OCI-LY7 (cell line): ENCODE results near the gene KRTAP19-4. TPM values are rescaled to one million over a fixed set of nuclear protein-coding genes. Genes with fewer than 3 reads are reported as not detected.

Source experiments
- BruUV-seq: library from RNA; stranded (reverse); fragments of 400-500 nt; replicated peaks from 2 replicates; lab custom pipeline; 2021; lab: Mats Ljungman, UMichigan
- CTCF ChIA-PET: fragments of 300-600 bp; sonication (Branson Sonifier 250); formaldehyde crosslinking; loops from one replicate; lab custom pipeline; 2022; ENCODE audit warnings: antibody characterized with exemption; ENCODE audit not compliant: unreplicated experiment; lab: Charles Lee
- POLR2A ChIA-PET: fragments of 300-600 bp; sonication (Branson Sonifier 250); formaldehyde crosslinking; loops from one replicate; lab custom pipeline; 2022; ENCODE audit warnings: antibody characterized with exemption; lab: Charles Lee
- DNase-seq: peaks from one replicate; pipeline ENCODE4 v3.0.0-alpha.2; 2015; ENCODE audit warnings: low spot score
- H2AFZ ChIP-seq: fragments of 200-600 bp; sonication (generic), shearing (Covaris generic); 2 replicates; pipeline ENCODE4 v1.6.1; 2014; ENCODE audit warnings: mild to moderate bottlenecking, antibody characterized with exemption, low read length, moderate library complexity
- H3K27ac ChIP-seq: fragments of 200-600 bp; sonication (generic); 2 replicates; pipeline ENCODE4 v1.5.1; 2014; ENCODE audit warnings: mixed run types, low read depth, mild to moderate bottlenecking, moderate library complexity, low read length, inconsistent platforms; ENCODE audit not compliant: poor library complexity, severe bottlenecking
- H3K36me3 ChIP-seq: fragments of 200-600 bp; sonication (generic); 2 replicates; pipeline ENCODE4 v1.6.1; 2014; ENCODE audit warnings: mild to moderate bottlenecking, antibody characterized with exemption, low read length, moderate library complexity, mixed read lengths; ENCODE audit not compliant: insufficient read depth
- H3K4me1 ChIP-seq: fragments of 200-600 bp; sonication (generic); 2 replicates; pipeline ENCODE4 v1.5.1; 2014; ENCODE audit warnings: mild to moderate bottlenecking, low read length; ENCODE audit not compliant: insufficient read depth, poor library complexity, severe bottlenecking
- H3K4me2 ChIP-seq: fragments of 200-600 bp; sonication (generic); 2 replicates; pipeline ENCODE4 v1.6.1; 2014; ENCODE audit warnings: mild to moderate bottlenecking, low read length
- H3K4me3 ChIP-seq: fragments of 200-600 bp; sonication (generic); 2 replicates; pipeline ENCODE4 v1.5.1; 2014; ENCODE audit warnings: mild to moderate bottlenecking, low read depth, low read length; ENCODE audit not compliant: poor library complexity, severe bottlenecking
- H3K79me2 ChIP-seq: fragments of 200-600 bp; sonication (generic); 2 replicates; pipeline ENCODE4 v1.6.1; 2016; ENCODE audit warnings: low read depth, mild to moderate bottlenecking, low read length, moderate library complexity, mixed read lengths; ENCODE audit not compliant: insufficient read depth
- H3K9me2 ChIP-seq: fragments of 200-600 bp; sonication (generic); 2 replicates; pipeline ENCODE4 v1.6.1; 2016; ENCODE audit warnings: mild to moderate bottlenecking, low read length, mixed read lengths; ENCODE audit not compliant: insufficient read depth
- H3K9me3 ChIP-seq: fragments of 200-600 bp; sonication (generic); 2 replicates; pipeline ENCODE4 v1.6.1; 2014; ENCODE audit warnings: mild to moderate bottlenecking, mixed run types, low read length, mixed read lengths
- H4K20me1 ChIP-seq: fragments of 200-600 bp; sonication (generic); 2 replicates; pipeline ENCODE4 v1.6.1; 2014; ENCODE audit warnings: mild to moderate bottlenecking, antibody characterized with exemption, low read length, moderate library complexity, mixed read lengths; ENCODE audit not compliant: insufficient read depth
- EZH2phosphoT487 ChIP-seq: fragments of 200-600 bp; sonication (generic); IDR thresholded peaks from 2 replicates; pipeline ENCODE4 v1.6.1; 2018; ENCODE audit warnings: low read depth, borderline replicate concordance, mild to moderate bottlenecking, mixed run types, antibody characterized with exemption, low read length, moderate library complexity, mixed read lengths
- intact Hi-C: fragments of 100-400 bp; cut with micrococcal nuclease; formaldehyde crosslinking; loops from one replicate; pipeline ENCODE4 v1.10.0; 2022; ENCODE audit not compliant: unreplicated experiment
- small RNA-seq: library from RNA; depleted of rRNA; stranded (forward); fragments of <200 nt; gene quantifications from one replicate; pipeline ENCODE3, GENCODE V24; 2014
- total RNA-seq, 2 experiments: library from RNA; depleted of rRNA in 1 of 2; stranded (reverse); fragments of >200 nt in 1 of 2; shearing (Covaris generic) in 1 of 2; gene quantifications; 2 replicates each; pipeline ENCODE4 v1.2.3, GENCODE V29; 2014 to 2022
- TF ChIP-seq, protein P1 (sequence below): fragments of 200-600 bp; sonication (generic); conservative IDR thresholded peaks from 2 replicates; pipeline ENCODE4 v1.5.1; 2014; ENCODE audit warnings: mild to moderate bottlenecking, antibody characterized with exemption, low read length, moderate library complexity, mixed read lengths

The KRTAP19-4 gene
- total RNA-seq, 2 experiments from 2014 or later = not detected

DNA sequence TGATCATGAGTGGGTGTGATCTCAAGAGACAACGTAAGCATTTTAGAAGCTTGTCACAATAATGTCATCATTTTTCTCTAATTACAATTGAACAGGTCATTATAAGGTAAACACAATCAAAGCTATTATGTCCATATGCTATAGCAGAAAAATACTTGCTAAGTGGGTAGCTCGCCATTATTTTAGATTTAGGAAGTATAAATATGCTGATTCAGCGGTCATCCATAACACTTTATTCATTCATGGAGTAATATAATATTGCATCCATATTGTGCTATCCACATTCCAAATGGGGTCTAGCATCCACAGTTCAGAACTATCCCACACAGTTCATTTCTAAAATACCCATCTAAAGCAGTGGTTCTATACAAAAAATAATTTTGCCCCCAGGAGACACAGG lies 48.5 kb downstream of the KRTAP19-4 start:
- Histone ChIP-seq H4K20me1 (no peaks in the 10 kb centered on the region), H3K36me3 (no peaks in the 10 kb centered on the region), H3K4me2 (no peak overlapping the region), H3K4me1 (no peaks in the 10 kb centered on the region), H3K79me2 (no peaks in the 10 kb centered on the region), H3K4me3 (no peak overlapping the region), H2AFZ (no peak overlapping the region), H3K27ac (no peak overlapping the region), H3K9me2 (no peaks in the 10 kb centered on the region; the same call in 1 of the 2 replicates), H3K9me3 (no peaks in the 10 kb centered on the region)
- no peak for DNase-seq
- POLR2A ChIA-PET = interaction anchor here (0.6 kb wide), 1 partner anchor 119 kb away, joined by 4 read pairs; no protein-coding TSS in a partner anchor
- TF ChIP-seq, protein P1, sequence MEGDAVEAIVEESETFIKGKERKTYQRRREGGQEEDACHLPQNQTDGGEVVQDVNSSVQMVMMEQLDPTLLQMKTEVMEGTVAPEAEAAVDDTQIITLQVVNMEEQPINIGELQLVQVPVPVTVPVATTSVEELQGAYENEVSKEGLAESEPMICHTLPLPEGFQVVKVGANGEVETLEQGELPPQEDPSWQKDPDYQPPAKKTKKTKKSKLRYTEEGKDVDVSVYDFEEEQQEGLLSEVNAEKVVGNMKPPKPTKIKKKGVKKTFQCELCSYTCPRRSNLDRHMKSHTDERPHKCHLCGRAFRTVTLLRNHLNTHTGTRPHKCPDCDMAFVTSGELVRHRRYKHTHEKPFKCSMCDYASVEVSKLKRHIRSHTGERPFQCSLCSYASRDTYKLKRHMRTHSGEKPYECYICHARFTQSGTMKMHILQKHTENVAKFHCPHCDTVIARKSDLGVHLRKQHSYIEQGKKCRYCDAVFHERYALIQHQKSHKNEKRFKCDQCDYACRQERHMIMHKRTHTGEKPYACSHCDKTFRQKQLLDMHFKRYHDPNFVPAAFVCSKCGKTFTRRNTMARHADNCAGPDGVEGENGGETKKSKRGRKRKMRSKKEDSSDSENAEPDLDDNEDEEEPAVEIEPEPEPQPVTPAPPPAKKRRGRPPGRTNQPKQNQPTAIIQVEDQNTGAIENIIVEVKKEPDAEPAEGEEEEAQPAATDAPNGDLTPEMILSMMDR = no peak
- TF ChIP-seq EZH2phosphoT487 = no peak
- CTCF ChIA-PET = no interaction called here
- intact Hi-C loops = no loop called here
- no TSS peak for BruUV-seq

DNA sequence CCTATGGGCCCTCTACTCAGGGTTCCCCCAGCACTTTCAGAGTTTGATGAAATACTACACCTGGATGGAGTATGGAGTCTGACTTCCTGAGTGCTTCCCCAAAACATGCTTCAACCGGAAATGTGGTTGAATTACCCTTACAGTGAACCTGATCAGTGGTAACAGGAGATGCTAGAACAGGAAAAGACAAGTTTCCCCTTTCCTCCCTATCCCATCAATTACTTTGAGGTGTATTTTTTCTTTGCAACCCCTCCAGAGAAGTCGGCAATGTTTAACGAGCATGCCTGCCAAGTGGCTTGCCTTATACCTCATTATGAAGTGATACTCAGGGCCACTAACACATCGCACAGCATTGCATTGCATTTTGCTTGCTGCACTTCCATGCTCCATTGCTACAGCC lies 49.9 kb downstream of the KRTAP19-4 start:
- TF ChIP-seq, protein P1 = no peak
- TF ChIP-seq EZH2phosphoT487 = no peak
- intact Hi-C loops = no loop called here
- DNase-seq = no peak
- ChIA-PET CTCF (no interaction called here), POLR2A (no interaction called here)
- Histone ChIP-seq H3K4me3 (no peak overlapping the region), H3K36me3 (no peaks in the 10 kb centered on the region), H4K20me1 (no peaks in the 10 kb centered on the region), H3K4me1 (no peaks in the 10 kb centered on the region), H2AFZ (no peak overlapping the region), H3K27ac (no peak overlapping the region), H3K9me2 (no peaks in the 10 kb centered on the region; the same call in 1 of the 2 replicates), H3K79me2 (no peaks in the 10 kb centered on the region), H3K9me3 (no peaks in the 10 kb centered on the region), H3K4me2 (no peak overlapping the region)
- BruUV-seq = no TSS peak

Small RNAs within 50 kb of the gene (small RNA-seq; reads per million reads assigned to genes)
- gene AP000567.1 = not detected
- gene KRTAP19-10P = not detected
- gene KRTAP19-11P = not detected
- gene KRTAP19-9P = not detected

Other genes starting within 250 kb of the KRTAP19-4 start
- gene KRTAP24-1, start 214.2 kb downstream of the KRTAP19-4 start, total RNA-seq (2014; rRNA removed; shearing (Covaris generic)) = not detected in 2 replicates
- not detected in 2 replicates for gene KRTAP24-1, start 214.2 kb downstream of the KRTAP19-4 start, total RNA-seq (2022)
- gene KRTAP25-1, start 207.7 kb downstream of the KRTAP19-4 start, total RNA-seq (2014; rRNA removed; shearing (Covaris generic)) = not detected in 2 replicates
- gene KRTAP25-1, start 207.7 kb downstream of the KRTAP19-4 start, total RNA-seq (2022) = not detected in 2 replicates
- not detected in 2 replicates for gene KRTAP26-1, start 176.8 kb downstream of the KRTAP19-4 start, total RNA-seq (2014; rRNA removed; shearing (Covaris generic))
- gene KRTAP26-1, start 176.8 kb downstream of the KRTAP19-4 start, total RNA-seq (2022) = not detected in 2 replicates
- not detected in 2 replicates for gene KRTAP27-1, start 159.5 kb downstream of the KRTAP19-4 start, total RNA-seq (2014; rRNA removed; shearing (Covaris generic))
- not detected in 2 replicates for gene KRTAP27-1, start 159.5 kb downstream of the KRTAP19-4 start, total RNA-seq (2022)
- not detected in 2 replicates for gene KRTAP23-1, start 148.6 kb downstream of the KRTAP19-4 start, total RNA-seq (2014; rRNA removed; shearing (Covaris generic))
- not detected in 2 replicates for gene KRTAP23-1, start 148.6 kb downstream of the KRTAP19-4 start, total RNA-seq (2022)
- gene KRTAP13-2, start 124.9 kb downstream of the KRTAP19-4 start, total RNA-seq (2014; rRNA removed; shearing (Covaris generic)) = not detected in 2 replicates
- not detected in 2 replicates for gene KRTAP13-2, start 124.9 kb downstream of the KRTAP19-4 start, total RNA-seq (2022)
- gene KRTAP13-1, start 101.1 kb downstream of the KRTAP19-4 start, total RNA-seq (2014; rRNA removed; shearing (Covaris generic)) = not detected in 2 replicates
- gene KRTAP13-1, start 101.1 kb downstream of the KRTAP19-4 start, total RNA-seq (2022) = not detected in 2 replicates
- gene KRTAP13-3, start 71.2 kb downstream of the KRTAP19-4 start, total RNA-seq (2014; rRNA removed; shearing (Covaris generic)) = not detected in 2 replicates
- not detected in 2 replicates for gene KRTAP13-3, start 71.2 kb downstream of the KRTAP19-4 start, total RNA-seq (2022)
- gene KRTAP13-4, start 66.9 kb downstream of the KRTAP19-4 start, total RNA-seq (2014; rRNA removed; shearing (Covaris generic)) = not detected in 2 replicates
- not detected in 2 replicates for gene KRTAP13-4, start 66.9 kb downstream of the KRTAP19-4 start, total RNA-seq (2022)
- gene KRTAP15-1, start 56.9 kb downstream of the KRTAP19-4 start, total RNA-seq (2014; rRNA removed; shearing (Covaris generic)) = not detected in 2 replicates
- not detected in 2 replicates for gene KRTAP15-1, start 56.9 kb downstream of the KRTAP19-4 start, total RNA-seq (2022)
- gene KRTAP19-1, start 16.8 kb downstream of the KRTAP19-4 start, total RNA-seq (2014; rRNA removed; shearing (Covaris generic)) = not detected in 2 replicates
- gene KRTAP19-1, start 16.8 kb downstream of the KRTAP19-4 start, total RNA-seq (2022) = not detected in 2 replicates
- not detected in 2 replicates for gene KRTAP19-2, start 9.7 kb downstream of the KRTAP19-4 start, total RNA-seq (2014; rRNA removed; shearing (Covaris generic))
- not detected in 2 replicates for gene KRTAP19-2, start 9.7 kb downstream of the KRTAP19-4 start, total RNA-seq (2022)
- gene KRTAP19-3, start 5.2 kb downstream of the KRTAP19-4 start, total RNA-seq (2014; rRNA removed; shearing (Covaris generic)) = not detected in 2 replicates
- not detected in 2 replicates for gene KRTAP19-3, start 5.2 kb downstream of the KRTAP19-4 start, total RNA-seq (2022)
- not detected in 2 replicates for gene KRTAP19-5, start 5.0 kb upstream of the KRTAP19-4 start, total RNA-seq (2014; rRNA removed; shearing (Covaris generic))
- gene KRTAP19-5, start 5.0 kb upstream of the KRTAP19-4 start, total RNA-seq (2022) = not detected in 2 replicates
- gene KRTAP19-6, start 44.7 kb upstream of the KRTAP19-4 start, total RNA-seq (2014; rRNA removed; shearing (Covaris generic)) = not detected in 2 replicates
- gene KRTAP19-6, start 44.7 kb upstream of the KRTAP19-4 start, total RNA-seq (2022) = not detected in 2 replicates
- gene KRTAP19-7, start 64.1 kb upstream of the KRTAP19-4 start, total RNA-seq (2014; rRNA removed; shearing (Covaris generic)) = not detected in 2 replicates
- not detected in 2 replicates for gene KRTAP19-7, start 64.1 kb upstream of the KRTAP19-4 start, total RNA-seq (2022)
- not detected in 2 replicates for gene KRTAP22-2, start 93.2 kb upstream of the KRTAP19-4 start, total RNA-seq (2014; rRNA removed; shearing (Covaris generic))
- gene KRTAP22-2, start 93.2 kb upstream of the KRTAP19-4 start, total RNA-seq (2022) = not detected in 2 replicates
- gene KRTAP6-3, start 95.3 kb upstream of the KRTAP19-4 start, total RNA-seq (2014; rRNA removed; shearing (Covaris generic)) = not detected in 2 replicates
- not detected in 2 replicates for gene KRTAP6-3, start 95.3 kb upstream of the KRTAP19-4 start, total RNA-seq (2022)
- gene KRTAP6-2, start 101.7 kb upstream of the KRTAP19-4 start, total RNA-seq (2014; rRNA removed; shearing (Covaris generic)) = not detected in 2 replicates
- not detected in 2 replicates for gene KRTAP6-2, start 101.7 kb upstream of the KRTAP19-4 start, total RNA-seq (2022)
- gene KRTAP22-1, start 103.9 kb upstream of the KRTAP19-4 start, total RNA-seq (2014; rRNA removed; shearing (Covaris generic)) = not detected in 2 replicates
- not detected in 2 replicates for gene KRTAP22-1, start 103.9 kb upstream of the KRTAP19-4 start, total RNA-seq (2022)
- not detected in 2 replicates for gene KRTAP6-1, start 116.8 kb upstream of the KRTAP19-4 start, total RNA-seq (2014; rRNA removed; shearing (Covaris generic))
- gene KRTAP6-1, start 116.8 kb upstream of the KRTAP19-4 start, total RNA-seq (2022) = not detected in 2 replicates
- gene KRTAP20-1, start 119.3 kb upstream of the KRTAP19-4 start, total RNA-seq (2014; rRNA removed; shearing (Covaris generic)) = not detected in 2 replicates
- gene KRTAP20-1, start 119.3 kb upstream of the KRTAP19-4 start, total RNA-seq (2022) = not detected in 2 replicates
- not detected in 2 replicates for gene KRTAP20-4, start 123.5 kb upstream of the KRTAP19-4 start, total RNA-seq (2014; rRNA removed; shearing (Covaris generic))
- gene KRTAP20-4, start 123.5 kb upstream of the KRTAP19-4 start, total RNA-seq (2022) = not detected in 2 replicates
- not detected in 2 replicates for gene KRTAP20-2, start 138.0 kb upstream of the KRTAP19-4 start, total RNA-seq (2014; rRNA removed; shearing (Covaris generic))
- not detected in 2 replicates for gene KRTAP20-2, start 138.0 kb upstream of the KRTAP19-4 start, total RNA-seq (2022)
- not detected in 2 replicates for gene KRTAP20-3, start 145.7 kb upstream of the KRTAP19-4 start, total RNA-seq (2014; rRNA removed; shearing (Covaris generic))
- gene KRTAP20-3, start 145.7 kb upstream of the KRTAP19-4 start, total RNA-seq (2022) = not detected in 2 replicates
- not detected in 2 replicates for gene KRTAP21-3, start 221.6 kb upstream of the KRTAP19-4 start, total RNA-seq (2014; rRNA removed; shearing (Covaris generic))
- not detected in 2 replicates for gene KRTAP21-3, start 221.6 kb upstream of the KRTAP19-4 start, total RNA-seq (2022)